NCI-H226 (cell line): ENCODE measurements around the gene LTC4S.
"Not testable (repeated sequence)": the region's sequence is repeated elsewhere in the genome, so short reads cannot be mapped to it uniquely, and the experiment has no call there.

ENCODE experiments used
- DNase-seq: peaks from one replicate; pipeline ENCODE4 v3.0.0-alpha.2; 2015

LTC4S gene

GRCh38 chr5:179827680-179828079 is 33.9 kb downstream of the LTC4S start:
- DNase-seq = no peak

- no peak for DNase-seq
Measured at GRCh38 chr5:179828756-179829421, 35.1 kb downstream of the LTC4S start.

- no peak for DNase-seq
Measured at GRCh38 chr5:179829732-179830435, 36.1 kb downstream of the LTC4S start.

- DNase-seq = no peak
Measured at GRCh38 chr5:179830818-179831468, 37.2 kb downstream of the LTC4S start.

GRCh38 chr5:179832039-179832745 is 38.4 kb downstream of the LTC4S start:
- no peak for DNase-seq

GRCh38 chr5:179833056-179833708 is 39.4 kb downstream of the LTC4S start:
- no peak for DNase-seq

- DNase-seq = no peak
Measured at GRCh38 chr5:179833709-179834070, 39.9 kb downstream of the LTC4S start.

GRCh38 chr5:179834120-179834519 is 40.3 kb downstream of the LTC4S start:
- no peak for DNase-seq

GRCh38 chr5:179834871-179835270 is 41.1 kb downstream of the LTC4S start:
- not testable (repeated sequence) for DNase-seq

GRCh38 chr5:179836225-179837019 is 42.6 kb downstream of the LTC4S start:
- DNase-seq = peak; percentile 18

- DNase-seq = no peak
Measured at GRCh38 chr5:179837076-179838011, 43.6 kb downstream of the LTC4S start.

GRCh38 chr5:179839328-179840256 is 45.8 kb downstream of the LTC4S start:
- DNase-seq = peak; percentile 46

- no peak for DNase-seq
Measured at GRCh38 chr5:179840321-179840720, 46.5 kb downstream of the LTC4S start.

- DNase-seq = no peak
Measured at GRCh38 chr5:179840766-179841165, 47.0 kb downstream of the LTC4S start.

- no peak for DNase-seq
Measured at GRCh38 chr5:179841621-179842020, 47.8 kb downstream of the LTC4S start.
